RKO (cell line): ENCODE data around the gene TLX1.
"Not testable (repeated sequence)": the region's sequence is repeated elsewhere in the genome, so short reads cannot be mapped to it uniquely, and the experiment has no call there.

Experiments used
- DNase-seq: peaks from one replicate; pipeline ENCODE4 v3.0.0-alpha.2; 2016; ENCODE audit warnings: low spot score

The TLX1 gene

DNA sequence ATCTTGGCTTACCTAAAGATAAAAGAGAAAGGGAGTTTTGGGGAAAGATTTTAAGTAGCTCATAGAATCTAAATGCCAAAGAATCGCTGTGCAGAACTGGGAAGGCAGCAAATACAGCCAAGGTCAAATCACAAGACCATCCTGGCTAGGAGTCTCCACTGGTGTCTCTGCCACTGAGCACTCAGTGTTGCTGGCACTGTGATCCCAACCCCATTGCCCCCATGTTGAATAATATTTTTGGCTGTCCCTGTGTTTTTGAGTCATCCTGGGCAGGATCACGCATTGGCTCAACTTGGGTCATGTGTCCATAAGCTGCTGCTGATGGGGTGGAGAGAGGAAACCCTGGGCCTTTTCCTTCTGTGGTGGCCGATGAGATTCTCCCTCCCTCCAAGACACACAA lies 21.2 kb downstream of the TLX1 start:
- DNase-seq: no peak

DNA sequence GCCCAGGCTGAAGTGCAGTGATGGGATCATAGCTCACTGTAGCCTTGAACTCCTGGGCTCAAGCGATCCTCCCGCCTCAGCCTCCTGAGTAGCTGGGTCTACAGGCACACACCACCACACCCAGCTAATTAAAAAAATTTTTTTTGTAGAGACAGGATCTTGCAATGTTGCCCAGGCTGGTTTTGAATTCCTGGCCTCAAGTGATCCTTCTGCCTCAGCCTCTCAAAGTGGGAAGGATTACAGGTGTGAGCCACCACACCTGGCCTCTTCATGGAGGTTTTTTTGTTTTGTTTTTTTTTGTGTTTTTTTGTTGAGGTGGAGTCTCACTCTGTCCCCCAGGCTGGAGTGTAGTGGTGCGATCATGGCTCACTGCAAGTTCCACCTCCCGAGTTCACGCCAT lies 23.4 kb downstream of the TLX1 start:
- not testable (repeated sequence) for DNase-seq

DNA sequence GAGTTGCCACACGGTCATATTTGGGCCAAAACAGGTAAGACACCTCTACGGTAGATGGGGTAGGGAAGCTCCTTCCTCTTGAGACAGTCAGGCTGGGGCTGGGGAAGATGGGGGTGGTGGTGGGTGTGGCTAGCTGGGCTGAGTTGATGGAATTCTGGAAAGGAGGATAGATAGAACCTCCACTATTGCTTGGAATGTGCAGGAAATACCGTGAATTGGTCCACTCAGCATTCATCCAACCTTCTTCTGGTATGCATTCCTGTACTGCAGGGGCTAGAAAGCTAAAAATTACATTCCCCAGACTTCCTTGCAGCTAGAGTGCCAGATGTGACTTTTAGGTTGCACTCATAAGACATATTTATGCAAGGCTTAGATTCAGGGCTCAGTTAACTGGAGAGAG lies 24.8 kb downstream of the TLX1 start:
- no peak for DNase-seq

DNA sequence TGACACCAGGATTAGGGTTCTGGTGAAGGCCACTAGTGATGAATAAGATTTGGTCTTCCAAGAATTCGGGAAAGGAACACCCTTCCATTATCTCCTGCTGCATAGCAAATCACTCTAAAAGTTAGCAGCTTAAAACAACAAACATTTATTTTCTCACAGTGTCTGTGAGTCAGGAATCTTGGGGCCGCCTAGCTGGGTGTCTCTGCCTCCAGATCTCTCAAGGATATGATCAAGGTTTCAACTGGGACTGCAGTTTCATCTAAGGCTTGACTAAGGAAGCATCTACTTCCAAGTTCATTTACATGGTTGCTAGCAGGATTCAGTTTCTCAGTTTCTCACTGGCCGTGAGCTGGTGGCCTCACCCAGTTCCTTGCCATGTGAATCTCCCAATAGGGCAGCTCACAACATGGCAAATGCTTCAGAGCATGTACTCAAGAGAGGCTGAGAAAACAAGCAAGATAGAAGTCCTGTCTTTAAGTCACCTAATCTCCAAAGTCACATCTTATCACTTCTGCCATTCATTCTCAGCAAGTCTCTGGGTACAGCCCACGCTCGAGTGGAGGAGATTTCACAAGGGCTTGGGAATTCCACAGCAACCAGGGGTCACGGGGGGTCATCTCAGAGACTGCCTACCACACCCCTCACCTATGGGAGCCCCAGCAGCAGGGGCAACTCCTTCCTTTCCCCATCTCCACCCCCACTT lies 26.8 kb downstream of the TLX1 start:
- DNase-seq: no peak

DNA sequence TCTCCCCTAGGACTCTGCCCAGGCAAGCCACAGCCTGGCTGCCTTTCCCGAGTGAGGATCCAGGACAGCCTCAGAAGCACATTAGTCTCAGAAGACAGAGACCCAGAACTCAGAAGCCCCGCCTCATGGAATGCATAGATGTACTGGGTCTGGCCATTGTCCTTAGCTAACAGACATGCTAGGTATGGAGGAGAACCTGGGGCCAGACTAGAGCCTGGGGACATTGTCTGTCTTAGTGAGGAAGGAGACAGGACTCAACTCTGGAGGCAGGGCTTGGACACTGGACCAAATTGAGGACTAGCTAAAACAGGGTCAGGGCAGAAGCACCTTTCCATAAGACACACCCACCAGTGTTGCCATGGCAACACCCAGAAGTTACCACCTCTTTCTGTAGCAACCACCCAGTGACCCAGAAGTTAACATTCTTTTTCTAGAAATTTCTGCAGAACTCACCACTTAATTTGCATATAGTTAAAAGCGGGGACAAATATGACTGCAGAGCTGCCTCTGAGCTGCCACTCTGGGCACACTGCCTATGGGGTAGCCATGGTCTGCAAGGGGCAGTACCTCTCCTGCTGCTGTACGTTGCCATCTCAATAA lies 27.5 kb downstream of the TLX1 start:
- DNase-seq: no peak

DNA sequence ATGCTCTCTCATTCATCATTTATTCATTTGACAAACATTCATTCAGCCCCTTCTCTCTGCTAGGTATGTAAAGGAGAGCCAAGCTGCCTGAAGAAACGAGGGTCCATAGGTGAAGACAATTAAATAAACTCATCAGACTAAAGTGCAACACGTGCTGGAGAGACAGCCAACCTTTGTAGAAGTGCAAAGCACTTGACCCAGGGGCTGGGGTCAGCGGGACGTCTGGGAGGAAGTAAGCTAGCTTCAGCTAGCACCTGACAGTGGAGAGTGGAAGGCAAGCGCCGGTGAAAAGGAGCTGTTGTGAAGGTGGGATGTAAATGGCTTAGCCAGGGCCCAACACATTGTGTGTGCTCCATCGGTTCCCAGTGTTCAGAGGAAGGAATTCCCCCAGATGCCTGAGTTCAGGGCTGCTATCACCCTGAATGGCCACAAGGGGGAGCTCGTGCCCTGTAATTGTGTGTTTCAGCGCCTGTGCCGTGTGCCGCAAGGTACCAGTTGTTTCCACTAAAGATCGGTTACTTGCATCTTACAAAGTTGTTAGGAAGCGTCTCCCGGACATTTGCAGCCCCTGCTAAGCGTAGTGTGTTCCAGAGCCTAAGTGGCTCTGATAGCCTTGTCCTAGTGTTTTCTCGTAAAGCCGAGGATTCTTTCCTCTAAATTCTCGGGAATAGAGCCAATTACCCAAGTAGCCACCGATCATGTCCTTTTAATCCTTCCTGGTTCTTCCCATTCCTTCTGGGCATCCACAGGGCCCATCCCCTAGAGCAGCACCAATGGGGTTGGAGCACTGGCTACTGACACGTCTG lies 30.6 kb downstream of the TLX1 start:
- DNase-seq: peak; percentile 84

DNA sequence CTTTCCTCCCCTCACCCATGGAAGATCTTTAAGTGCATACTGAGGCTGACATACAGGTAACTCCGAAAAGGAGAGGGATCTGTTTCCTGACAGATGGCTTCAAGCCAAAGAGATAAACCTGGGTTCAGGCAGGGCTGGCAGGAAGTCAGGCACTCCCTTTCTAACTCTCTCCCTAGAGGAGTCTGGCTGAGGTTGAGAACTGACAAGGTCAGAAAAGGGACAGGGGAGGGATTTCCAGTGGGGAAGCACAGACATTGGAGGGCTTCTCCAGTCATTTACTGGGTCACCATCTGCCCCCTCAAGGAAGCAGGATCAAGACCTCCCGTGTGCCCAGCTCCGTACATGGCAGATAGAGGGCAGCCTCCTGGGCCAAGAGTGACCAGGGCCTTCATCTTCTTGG lies 31.6 kb downstream of the TLX1 start:
- no peak for DNase-seq

DNA sequence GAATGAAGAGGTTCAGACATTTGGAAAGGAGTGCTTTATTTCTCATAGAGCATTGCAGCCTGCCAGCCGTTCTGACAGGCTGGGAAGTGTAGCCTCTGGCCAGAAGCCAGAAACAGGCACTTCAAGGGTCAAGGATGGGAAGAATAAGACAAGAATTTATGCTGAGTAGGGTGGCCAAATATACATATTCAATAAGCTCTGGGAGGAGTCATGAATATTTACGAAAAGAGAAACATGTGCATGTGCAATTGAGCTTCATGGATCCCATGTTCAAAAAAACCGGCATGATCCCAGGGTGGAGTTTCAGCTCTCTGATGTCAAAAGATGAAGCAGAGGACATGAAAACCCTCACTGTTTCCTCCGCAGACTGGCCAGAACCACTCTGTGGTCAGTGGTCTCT lies 32.9 kb downstream of the TLX1 start:
- no peak for DNase-seq

DNA sequence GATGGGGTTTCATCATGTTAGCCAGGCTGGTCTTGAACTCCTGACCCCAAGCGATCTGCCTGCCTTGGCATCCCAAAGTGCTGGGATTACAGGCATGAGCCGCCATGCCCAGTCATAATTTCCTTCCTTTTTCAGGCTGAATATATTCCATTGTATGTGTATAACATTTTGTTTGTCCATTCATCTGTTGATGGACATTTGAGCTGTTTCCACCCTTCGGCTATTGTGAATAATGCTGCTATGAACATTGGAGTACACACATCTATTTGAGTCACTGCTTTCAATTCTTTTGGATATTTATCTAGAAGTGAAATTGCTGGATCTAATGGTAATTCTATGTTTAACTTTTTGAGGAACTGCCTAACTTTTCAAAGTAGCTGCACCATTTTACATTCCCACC lies 34.6 kb downstream of the TLX1 start:
- no peak for DNase-seq

DNA sequence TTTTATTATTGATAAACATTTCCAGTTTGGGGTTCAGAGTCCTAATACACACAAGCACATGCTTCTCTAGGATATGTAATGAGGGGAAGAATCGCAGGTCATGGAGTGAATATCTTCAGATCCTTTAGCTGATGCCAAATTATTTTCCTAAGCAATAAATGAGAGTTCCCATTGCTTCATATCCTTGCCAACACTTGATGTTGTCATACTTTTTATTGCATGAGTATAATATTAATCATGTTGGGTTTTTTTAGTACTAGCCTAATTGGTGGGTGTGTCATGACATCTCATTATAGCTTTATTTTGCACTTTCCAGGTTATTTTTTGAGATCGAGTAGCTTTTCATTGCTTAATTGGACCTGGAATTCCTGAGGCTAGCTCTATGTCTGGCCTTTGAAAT lies 35.3 kb downstream of the TLX1 start:
- peak; percentile 54 for DNase-seq

DNA sequence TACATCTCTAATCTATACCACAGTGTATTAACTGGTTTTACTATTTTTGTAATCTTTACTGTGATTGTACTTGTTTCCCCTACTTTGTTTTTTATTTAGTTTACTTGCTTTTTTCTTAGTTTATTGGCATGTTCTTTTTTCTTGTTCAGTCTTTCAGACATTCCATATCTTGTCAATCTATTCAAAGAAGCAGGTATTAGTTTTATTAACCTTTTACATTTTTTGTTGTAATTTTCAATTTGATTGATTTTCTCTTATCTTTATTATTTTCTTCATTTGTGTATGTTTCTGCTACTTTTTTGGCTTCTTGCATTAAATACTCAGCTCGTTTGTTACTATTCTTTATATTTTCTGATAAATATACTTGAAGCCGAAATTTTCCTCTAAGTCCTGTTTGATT lies 41.6 kb downstream of the TLX1 start:
- no peak for DNase-seq

DNA sequence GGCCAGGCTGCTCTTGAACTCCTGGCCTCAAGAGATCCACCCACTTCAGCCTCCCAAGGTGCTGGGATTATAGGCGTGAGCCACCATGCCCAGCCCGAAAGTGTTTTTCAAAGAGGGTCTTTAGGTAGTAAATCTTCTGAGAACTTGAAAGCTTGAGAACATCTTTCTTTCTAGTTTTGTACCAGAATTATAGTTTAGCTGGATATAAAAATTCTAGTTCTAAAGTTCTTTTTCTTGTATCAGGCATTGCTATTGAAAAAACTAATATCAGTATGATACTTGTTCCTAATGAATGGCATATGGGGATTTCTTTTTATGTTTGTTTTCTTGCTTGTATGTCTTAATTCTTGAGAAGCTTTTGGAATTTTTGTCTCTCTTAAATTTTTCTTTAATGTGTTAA lies 43.2 kb downstream of the TLX1 start:
- DNase-seq: no peak

DNA sequence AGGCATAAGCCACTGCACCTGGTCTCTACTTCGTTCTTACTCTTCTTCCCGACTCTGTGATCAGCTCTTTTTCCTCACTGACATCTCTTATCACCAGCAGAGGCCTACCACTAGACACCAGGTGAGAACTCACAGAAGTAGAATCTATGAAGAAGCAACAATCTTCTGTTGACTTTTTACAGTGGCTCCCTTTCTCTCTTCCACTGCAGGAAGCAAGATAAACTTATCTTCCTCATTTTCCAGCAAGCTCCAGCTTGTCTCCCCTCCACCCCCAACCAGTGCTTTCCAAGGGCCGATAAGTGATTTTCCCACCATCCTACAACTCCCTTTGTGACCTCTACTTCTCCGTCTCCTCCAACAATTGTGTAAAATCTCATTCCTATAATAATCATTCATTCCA lies 45.5 kb downstream of the TLX1 start:
- no peak for DNase-seq

DNA sequence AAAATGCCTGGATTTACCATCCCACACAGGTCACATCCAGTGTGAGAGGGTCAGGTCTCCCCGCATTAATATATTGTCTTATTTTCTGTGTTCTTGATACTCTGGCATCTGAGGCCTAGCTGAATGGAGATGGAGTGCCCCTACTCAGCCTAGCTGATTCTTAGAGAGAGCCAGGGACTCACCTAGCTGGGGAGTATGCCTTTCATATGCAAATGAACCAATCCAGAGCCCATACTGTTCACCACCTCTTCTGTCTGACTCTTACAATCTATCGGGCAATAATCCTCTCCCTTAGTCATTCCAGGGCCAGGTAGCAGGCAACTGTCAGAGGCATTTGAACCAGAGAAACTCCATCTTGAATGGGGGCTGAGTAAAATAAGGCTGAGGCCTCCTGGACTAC lies 51.8 kb downstream of the TLX1 start:
- DNase-seq: no peak

DNA sequence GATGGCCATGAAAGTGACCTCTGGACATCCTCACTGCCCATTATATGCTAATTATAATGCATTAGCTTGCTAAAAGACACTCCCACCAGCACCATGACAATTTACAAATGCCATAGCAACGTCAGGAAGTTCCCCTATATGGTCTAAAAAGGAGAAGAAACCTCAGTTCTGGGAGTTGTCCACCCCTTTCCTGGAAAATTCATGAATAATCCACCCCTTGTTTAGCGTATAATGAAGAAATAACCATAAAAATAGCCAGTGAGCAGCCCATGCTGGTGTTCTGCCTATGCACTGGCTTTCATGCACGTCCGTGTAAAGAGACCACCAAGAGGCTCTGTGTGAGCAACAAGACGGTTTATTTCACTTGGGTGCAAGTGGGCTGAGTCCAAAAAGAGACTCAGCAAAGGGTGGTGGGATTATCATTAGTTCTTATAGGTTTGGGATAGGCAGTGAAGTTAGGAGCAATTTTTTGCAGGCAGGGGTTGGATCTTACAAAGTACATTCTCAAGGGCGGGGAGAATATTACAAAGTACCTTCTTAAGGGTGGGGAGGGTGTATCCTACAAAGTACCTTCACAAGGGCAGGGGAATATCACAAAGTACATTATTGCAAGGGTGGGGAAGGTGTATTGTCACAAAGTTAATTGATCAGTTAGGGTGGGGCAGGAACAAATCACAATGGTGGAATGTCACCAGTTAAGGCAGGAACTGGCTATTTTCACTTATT lies 52.5 kb downstream of the TLX1 start:
- DNase-seq: no peak
